ENCODE data around the gene SYNJ2. TPM values are rescaled to one million over a fixed set of nuclear protein-coding genes. Genes with fewer than 3 reads are reported as not detected.

Gene SYNJ2
- total RNA-seq, 1 experiment from 2014 or later: 29.1 TPM

GRCh38 chr6:157943249-157943963, 38.3 kb upstream of the SYNJ2 start:
- no peaks in the 10 kb centered on the region for H3K9me3 Mint-ChIP-seq (ENCODE audit: low read depth, unreplicated experiment)
- CTCF ChIA-PET: no interaction called here
- H3K4me3 Mint-ChIP-seq (ENCODE audit: low read depth, unreplicated experiment): no peak overlapping the region
- no peak for DNase-seq
- no peak overlapping the region for H3K27ac Mint-ChIP-seq (ENCODE audit: unreplicated experiment)
- H3K4me1 Mint-ChIP-seq (ENCODE audit: low read depth, unreplicated experiment): peaks cover 12% of the 10 kb centered on the region
- peaks cover 18% of the 10 kb centered on the region for H3K36me3 Mint-ChIP-seq (ENCODE audit: insufficient read depth, unreplicated experiment)
- no peak for TF ChIP-seq CTCF (IDR thresholded peaks at IDR 0.05; ENCODE audit: unreplicated experiment)
- H3K27me3 Mint-ChIP-seq (ENCODE audit: unreplicated experiment): no peaks in the 10 kb centered on the region
- intact Hi-C loops (cut with micrococcal nuclease; ENCODE audit: unreplicated experiment): no loop called here
- BruUV-seq (replicated peaks): no TSS peak

GRCh38 chr6:157943964-157944283, 37.7 kb upstream of the SYNJ2 start:
- Mint-ChIP-seq H3K27me3 (ENCODE audit: unreplicated experiment) (no peaks in the 10 kb centered on the region), H3K27ac (ENCODE audit: unreplicated experiment) (no peak overlapping the region), H3K4me1 (ENCODE audit: low read depth, unreplicated experiment) (peaks cover 8% of the 10 kb centered on the region), H3K36me3 (ENCODE audit: insufficient read depth, unreplicated experiment) (peaks cover 18% of the 10 kb centered on the region), H3K9me3 (ENCODE audit: low read depth, unreplicated experiment) (no peaks in the 10 kb centered on the region), H3K4me3 (ENCODE audit: low read depth, unreplicated experiment) (no peak overlapping the region)
- no peak for DNase-seq
- no peak for TF ChIP-seq CTCF (IDR thresholded peaks at IDR 0.05; ENCODE audit: unreplicated experiment)
- CTCF ChIA-PET: no interaction called here
- intact Hi-C loops (cut with micrococcal nuclease; ENCODE audit: unreplicated experiment): no loop called here
- BruUV-seq (replicated peaks): no TSS peak

- no peak overlapping the region for H3K27ac Mint-ChIP-seq (ENCODE audit: unreplicated experiment)
- no peaks in the 10 kb centered on the region for H3K27me3 Mint-ChIP-seq (ENCODE audit: unreplicated experiment)
- no peaks in the 10 kb centered on the region for H3K4me1 Mint-ChIP-seq (ENCODE audit: low read depth, unreplicated experiment)
- H3K9me3 Mint-ChIP-seq (ENCODE audit: low read depth, unreplicated experiment): no peaks in the 10 kb centered on the region
- TF ChIP-seq CTCF (IDR thresholded peaks at IDR 0.05; ENCODE audit: unreplicated experiment): no peak
- no peak for DNase-seq
- CTCF ChIA-PET: no interaction called here
- intact Hi-C loops (cut with micrococcal nuclease; ENCODE audit: unreplicated experiment): no loop called here
- no peak overlapping the region for H3K4me3 Mint-ChIP-seq (ENCODE audit: low read depth, unreplicated experiment)
- BruUV-seq (replicated peaks): no TSS peak
- H3K36me3 Mint-ChIP-seq (ENCODE audit: insufficient read depth, unreplicated experiment): peaks cover 15% of the 10 kb centered on the region
These were observed 36.4 kb upstream of the SYNJ2 start for GRCh38 chr6:157944983-157945931.

DNA sequence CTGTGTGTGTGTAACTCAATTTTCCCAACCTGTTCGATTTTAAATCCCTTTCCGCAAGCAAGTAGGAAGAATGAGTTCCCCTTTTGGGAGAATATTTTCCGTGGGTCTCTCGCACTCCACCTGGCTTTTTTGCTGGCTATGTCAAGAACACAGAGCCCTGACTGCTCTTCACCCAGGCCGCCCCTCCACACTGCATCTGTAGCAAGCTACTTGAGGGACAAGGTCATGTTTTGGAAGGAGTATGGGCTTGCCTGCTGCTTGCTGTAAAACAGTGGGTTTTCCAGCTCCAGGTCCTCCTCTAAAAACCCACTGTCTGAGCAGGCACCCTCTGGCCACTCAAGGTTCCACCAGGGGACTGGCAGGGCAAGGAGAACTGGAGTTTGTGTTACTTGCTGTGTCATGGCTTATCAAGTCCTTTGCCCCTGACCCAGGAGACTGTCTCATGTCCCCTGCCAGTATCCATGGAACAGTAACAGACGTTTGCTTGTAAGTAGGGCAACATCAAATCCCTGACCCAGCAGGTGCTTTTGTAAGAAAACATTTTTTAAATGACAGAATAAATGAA, 35.5 kb upstream of the SYNJ2 start:
- CTCF ChIA-PET: no interaction called here
- TF ChIP-seq CTCF (IDR thresholded peaks at IDR 0.05; ENCODE audit: unreplicated experiment): no peak
- no TSS peak for BruUV-seq (replicated peaks)
- no peaks in the 10 kb centered on the region for H3K27me3 Mint-ChIP-seq (ENCODE audit: unreplicated experiment)
- H3K4me1 Mint-ChIP-seq (ENCODE audit: low read depth, unreplicated experiment): no peaks in the 10 kb centered on the region
- intact Hi-C loops (cut with micrococcal nuclease; ENCODE audit: unreplicated experiment): no loop called here
- no peak overlapping the region for H3K27ac Mint-ChIP-seq (ENCODE audit: unreplicated experiment)
- DNase-seq: no peak
- peaks cover 15% of the 10 kb centered on the region for H3K36me3 Mint-ChIP-seq (ENCODE audit: insufficient read depth, unreplicated experiment)
- no peak overlapping the region for H3K4me3 Mint-ChIP-seq (ENCODE audit: low read depth, unreplicated experiment)
- no peaks in the 10 kb centered on the region for H3K9me3 Mint-ChIP-seq (ENCODE audit: low read depth, unreplicated experiment)

All from Calu3 (cell line).